Right ventricle myocardium superior (tissue), 1 donor: ENCODE measurements around the gene DCST2. TPM values are rescaled to one million over a fixed set of nuclear protein-coding genes. Genes with fewer than 3 reads are reported as not detected.
A peak's percentile ranks its signal among the peaks of the same experiment; 100 is the strongest.

ENCODE experiments used
- ATAC-seq: fragments of 200-7000 bp; cut with Tn5 transposase; one replicate; pipeline ENCODE4 v1.9.1; 2020; ENCODE audit warnings: mild to moderate bottlenecking; ENCODE audit not compliant: poor library complexity
- DNase-seq: peaks from one replicate; pipeline ENCODE4 v3.0.0-alpha.2; 2020
- intact Hi-C: fragments of 100-400 bp; cut with DNase I; formaldehyde crosslinking; loops from one replicate; pipeline ENCODE4 v1.11.2; 2022
- total RNA-seq: library from RNA; stranded (reverse); fragmentation: NEBNext Ultra II Directional; extraction: Animal tissue kit (Norgen Biotek cat#: 25700); gene quantifications from one replicate; pipeline ENCODE4 v1.2.1, GENCODE V29; 2021
- donor health status: DM: no; HTN: yes; CAD: no; lungs with severe emphysema.

DCST2 gene
- total RNA-seq, 1 donor from 2014 or later: 0.16 TPM

DNA sequence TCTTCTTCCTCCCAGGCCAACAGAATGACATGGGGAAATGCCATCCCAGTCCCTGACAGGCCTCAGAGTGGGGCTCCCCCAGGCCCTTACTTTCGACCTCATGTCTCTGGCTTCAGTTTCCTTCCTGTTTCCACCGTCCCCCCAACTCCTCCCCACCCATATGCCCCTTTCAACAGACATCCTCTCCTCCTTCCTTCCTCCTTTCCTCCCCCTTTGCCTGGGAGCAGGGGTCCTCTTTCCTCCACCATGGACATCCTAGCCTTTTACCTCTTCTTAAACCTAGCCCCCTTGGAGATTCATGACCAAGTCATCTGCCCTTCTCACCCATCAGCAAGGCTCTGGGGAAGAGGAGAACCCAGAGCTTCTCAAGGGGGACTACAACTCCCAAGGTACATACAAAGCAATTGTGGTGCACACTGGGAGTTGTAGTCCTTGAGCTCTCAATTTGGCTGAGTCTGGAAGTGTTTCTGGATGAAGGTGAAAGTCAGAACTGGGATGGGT, 26.9 kb downstream of the DCST2 start:
- intact Hi-C loops: no loop called here
- ATAC-seq (no peak), DNase-seq (peak; percentile 48)

- DNase-seq (peak; percentile 87), ATAC-seq (peak; percentile 25)
- intact Hi-C loops: no loop called here
Observed at GRCh38 chr1:155005076-155006011, 28.2 kb downstream of the DCST2 start.

GRCh38 chr1:155004352-155005075, 29.1 kb downstream of the DCST2 start:
- peak; percentile 40 for DNase-seq
- ATAC-seq: no peak
- intact Hi-C loops: no loop called here

DNA sequence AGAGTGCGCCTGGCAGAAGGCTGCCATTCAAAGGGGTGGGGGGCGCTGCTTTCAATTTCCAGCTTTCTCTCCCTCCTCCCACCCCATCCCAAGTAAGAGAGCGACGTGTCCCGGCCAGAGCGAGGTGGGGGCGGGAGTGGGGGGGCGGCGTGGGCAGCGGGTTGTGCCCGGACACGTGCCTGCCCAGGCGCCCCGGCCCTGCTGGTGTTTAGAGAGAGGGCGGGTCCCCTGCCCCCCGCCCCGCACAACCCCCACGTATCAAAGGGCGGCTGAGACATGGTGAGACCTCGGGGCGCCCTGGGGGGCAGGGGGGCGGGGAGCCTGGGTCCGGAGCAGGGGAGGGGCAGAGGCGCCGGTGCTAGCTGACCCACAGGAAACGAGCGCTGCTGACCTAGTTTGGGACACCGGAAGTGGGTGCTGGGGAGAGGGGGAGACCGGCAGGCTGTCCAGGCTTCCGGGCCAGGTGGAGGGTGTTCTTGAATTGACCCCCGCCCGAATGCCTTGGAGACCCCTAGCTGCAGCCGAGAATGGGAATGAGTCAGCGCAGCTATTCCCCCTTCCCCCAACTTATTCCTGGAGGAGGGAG, 29.7 kb downstream of the DCST2 start:
- DNase-seq: peak; percentile 83
- intact Hi-C loops: no loop called here
- peak; percentile 14 for ATAC-seq

DNA sequence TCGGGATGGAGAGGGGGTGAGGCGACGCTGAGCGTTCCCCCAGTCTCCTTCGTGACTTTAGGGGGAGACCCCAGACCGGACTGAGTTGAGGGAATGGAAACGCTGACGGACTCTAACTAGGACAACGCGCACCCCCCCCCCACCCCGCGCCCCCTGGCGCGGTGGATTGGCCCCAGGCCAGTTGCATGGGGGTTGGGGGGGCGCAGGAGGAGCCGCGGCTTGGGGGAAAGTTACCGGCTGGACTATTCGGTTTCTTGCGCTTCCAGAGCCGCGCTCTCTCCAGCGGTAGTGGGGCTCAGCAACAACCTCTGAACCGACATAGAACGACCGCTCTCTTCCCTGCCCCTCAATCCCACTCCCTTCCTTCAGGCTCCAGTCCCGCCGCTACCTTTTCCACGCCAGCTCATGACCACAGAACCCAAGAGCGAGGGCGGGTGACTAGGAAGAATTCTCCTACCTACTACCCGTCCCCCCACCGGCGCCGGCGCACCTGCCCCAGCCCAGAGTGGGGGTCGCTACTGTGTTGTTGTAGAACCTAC, 30.3 kb downstream of the DCST2 start:
- intact Hi-C loops: no loop called here
- DNase-seq: no peak

DNA sequence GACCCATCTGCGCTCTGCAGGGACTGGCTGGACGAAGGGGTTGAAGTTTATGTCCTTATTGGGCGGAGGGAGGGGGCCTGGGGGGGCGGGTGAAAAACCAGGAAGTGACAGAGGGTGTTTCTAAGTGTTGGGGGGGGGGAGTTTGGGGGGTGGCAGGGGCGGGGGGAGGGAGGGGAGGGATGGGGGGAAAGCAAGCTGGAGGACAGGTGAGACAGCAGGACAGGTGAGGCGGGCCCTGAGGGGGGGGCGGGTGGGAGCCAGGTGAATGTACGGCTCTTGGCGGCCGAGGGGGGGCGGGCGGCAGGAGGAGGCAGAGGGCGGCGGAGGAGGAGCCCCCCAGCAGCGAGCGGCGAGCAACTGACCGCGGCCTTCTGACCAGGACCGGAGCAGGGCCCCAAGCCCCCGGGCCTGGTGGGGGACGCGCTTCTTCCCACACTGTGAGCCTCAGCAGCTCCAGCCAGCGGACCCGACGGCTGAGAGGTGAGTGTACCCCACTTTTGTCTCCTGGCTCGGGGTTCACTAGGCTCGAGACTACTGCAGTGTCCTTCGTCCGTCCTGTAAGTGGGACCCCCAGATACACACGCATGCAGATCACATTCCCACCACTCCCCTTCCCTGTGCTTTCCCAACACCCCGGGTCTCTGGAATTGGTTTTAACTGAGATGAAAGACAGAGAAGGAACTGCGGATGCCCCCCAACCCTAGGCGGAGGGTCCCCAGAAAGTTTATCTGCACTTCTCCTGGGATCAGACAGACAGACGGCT, 30.9 kb downstream of the DCST2 start, which contains the start of gene ZBTB7B:
Gene ZBTB7B (plus strand): TSS at position 339 of the 763 bp plus-strand sequence. CDS start 11,859 bp downstream, outside the sequence.
- ATAC-seq (peak; percentile 1), DNase-seq (peak; percentile 69)
- intact Hi-C loops: no loop called here

More for the DNA sequence above, 30.3 kb downstream of the DCST2 start:
- no peak for ATAC-seq

- intact Hi-C loops: no loop called here
- peak; percentile 76 for ATAC-seq
- DNase-seq: peak; percentile 100
Observed at GRCh38 chr1:155001675-155002463, 31.7 kb downstream of the DCST2 start.

- DNase-seq (no peak), ATAC-seq (no peak)
- intact Hi-C loops: no loop called here
Observed at GRCh38 chr1:155001425-155001674, 32.2 kb downstream of the DCST2 start.

DNA sequence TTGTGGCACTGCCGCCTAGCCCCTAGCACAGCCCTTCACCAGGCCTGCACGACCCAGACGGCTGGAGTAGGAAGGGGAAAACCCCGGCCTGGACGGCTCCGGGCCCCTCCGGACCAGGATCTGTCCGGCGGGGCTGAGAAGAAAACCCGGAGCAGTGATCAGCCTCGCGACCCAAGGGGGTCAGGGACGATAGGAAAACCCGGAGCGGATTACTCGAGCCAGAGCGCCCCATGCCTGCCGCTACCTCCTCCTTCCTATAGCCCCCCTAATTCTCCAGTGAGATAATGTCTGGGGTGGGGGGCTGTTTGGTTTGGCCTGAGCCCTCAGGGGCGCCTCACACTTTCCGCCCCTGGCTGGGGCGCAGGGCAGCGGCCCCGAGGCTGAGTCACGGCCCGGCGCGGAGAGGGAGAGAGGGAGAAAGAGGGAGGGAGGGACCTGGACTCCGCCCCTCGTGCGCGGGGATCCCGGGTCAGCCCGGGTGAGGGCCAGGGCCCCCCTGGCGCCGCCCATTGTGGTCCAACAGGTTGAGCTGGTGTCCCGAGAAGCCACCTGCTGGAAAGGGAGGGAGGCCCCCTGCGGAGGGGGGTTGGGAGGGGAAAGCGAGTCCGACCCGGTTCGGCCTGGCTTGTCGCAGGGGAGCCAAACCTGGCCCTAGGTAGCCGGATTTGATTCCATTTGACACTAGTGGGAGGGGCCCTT, 32.7 kb downstream of the DCST2 start:
- peak; percentile 64 for ATAC-seq
- DNase-seq: peak; percentile 91
- intact Hi-C loops: no loop called here

DNA sequence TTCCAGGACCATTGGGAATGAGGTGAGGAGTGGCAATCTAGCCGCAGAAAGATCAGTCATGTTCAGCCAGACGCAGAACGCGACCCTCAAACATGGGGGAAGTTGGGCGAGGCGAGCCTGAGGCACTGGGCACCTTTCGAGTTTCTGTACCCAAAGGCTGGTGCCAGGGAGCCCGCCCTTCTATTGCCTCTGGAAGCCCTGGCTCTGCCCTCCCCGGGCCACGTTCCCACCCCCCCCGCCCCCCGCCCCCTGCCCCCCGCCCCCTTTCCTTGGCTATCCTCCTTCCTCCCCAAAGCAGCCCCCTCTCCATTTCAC, 33.2 kb downstream of the DCST2 start:
- DNase-seq: peak; percentile 67
- intact Hi-C loops: no loop called here
- ATAC-seq: no peak

DNA sequence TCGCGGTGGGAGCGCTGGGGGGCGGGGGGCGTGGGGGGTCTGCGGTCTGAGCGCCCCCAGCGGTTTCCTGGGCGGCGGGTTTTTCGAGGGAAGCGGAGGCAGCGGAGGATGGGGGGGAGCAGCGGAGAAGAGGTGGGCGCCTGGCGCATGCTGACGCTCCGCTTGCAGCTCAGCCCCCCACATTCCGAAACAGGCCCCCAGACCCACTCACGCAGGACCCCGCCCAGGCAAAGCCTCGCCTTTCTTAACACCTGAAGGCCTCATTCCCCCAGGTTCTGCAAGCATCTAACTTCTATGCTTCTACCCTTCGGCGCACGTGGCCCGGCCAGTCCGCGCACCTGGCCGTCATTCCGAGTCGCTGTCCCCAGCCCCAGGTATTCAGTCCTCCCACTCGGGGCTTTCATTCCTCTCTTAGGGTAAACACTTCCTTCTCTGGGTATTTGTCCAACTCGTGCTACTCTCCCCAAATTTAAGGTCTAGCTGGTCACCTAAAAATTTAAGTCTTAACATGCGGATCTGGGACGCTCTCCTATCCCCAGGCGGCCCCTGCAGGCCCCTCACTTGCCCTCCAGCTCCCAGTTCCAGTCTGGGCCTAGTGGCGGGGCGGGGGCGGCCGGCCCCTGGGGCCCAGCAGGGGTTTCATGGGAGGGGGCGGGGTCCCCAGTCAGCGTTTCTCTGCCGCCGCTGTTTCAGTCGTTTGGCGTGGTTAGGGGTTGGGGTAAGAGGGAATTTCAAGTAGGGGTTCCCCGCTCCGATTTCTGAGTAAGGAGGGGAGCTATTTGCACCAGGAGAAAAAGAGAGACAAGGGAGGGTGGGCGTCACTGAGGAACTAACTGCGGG, 33.8 kb downstream of the DCST2 start:
- ATAC-seq (no peak), DNase-seq (no peak)
- intact Hi-C loops: no loop called here

DNA sequence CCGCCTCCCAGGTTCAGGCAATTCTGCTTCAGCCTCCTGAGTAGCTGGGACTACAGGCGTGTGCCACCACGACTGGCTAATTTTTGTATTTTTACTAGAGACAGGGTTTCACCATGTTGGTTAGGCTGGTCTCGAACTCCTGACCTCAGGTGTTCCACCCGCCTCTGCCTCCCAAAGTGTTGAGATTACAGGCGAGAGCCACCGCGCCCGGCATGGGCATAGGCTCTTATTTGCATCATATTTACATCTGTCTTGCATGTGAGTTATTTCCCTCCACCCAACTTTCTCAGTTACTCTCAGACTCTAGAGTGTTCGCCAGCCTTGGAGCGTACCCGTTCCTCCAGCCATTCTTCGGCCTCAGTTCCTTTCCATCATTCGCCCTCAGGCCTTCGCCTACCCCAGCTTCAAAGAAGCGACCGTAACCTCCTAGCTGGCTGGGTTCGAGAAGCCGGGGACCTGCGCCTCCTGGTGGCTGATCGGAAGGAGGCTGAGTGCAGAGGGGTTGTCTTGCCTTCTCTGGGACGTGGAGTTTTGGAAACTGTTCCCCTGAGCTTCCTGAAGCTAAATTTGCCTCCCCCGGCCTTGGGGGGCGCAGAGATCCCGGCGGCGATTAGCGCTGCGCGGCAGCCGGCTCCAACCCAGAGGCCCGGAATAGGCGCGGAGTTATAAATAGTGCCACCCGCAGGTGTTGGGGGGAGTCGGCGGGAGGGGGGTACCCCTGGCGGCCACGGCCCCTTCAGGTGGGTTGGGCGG, 34.6 kb downstream of the DCST2 start:
- DNase-seq (peak; percentile 85), ATAC-seq (no peak)
- intact Hi-C loops: no loop called here

GRCh38 chr1:154998201-154998780, 35.3 kb downstream of the DCST2 start:
- DNase-seq: no peak
- intact Hi-C loops: no loop called here

GRCh38 chr1:154996966-154997701, 36.4 kb downstream of the DCST2 start:
- DNase-seq (no peak), ATAC-seq (no peak)
- intact Hi-C loops: no loop called here

More at GRCh38 chr1:154998201-154998780, 35.3 kb downstream of the DCST2 start:
- ATAC-seq: no peak
